Liver (tissue), 3 donors: ENCODE results near the gene UPK3A.

Experiments used
- FOXA2 ChIP-seq: IDR thresholded peaks from 2 replicates; pipeline ENCODE4 v1.6.1; 2016; ENCODE audit warnings: antibody characterized with exemption
- HNF4A ChIP-seq, 2 donors: conservative IDR thresholded peaks; 2 replicates each; pipeline ENCODE4 v1.6.1; 2016; ENCODE audit warnings: antibody characterized with exemption in 2 of 2, mild to moderate bottlenecking in 2 of 2
- HNF4G ChIP-seq: IDR thresholded peaks from 2 replicates; pipeline ENCODE4 v1.6.1; 2016; ENCODE audit warnings: antibody characterized with exemption
- JUND ChIP-seq, 2 donors: IDR thresholded peaks; 2 replicates each; pipeline ENCODE4 v1.6.1; 2016; ENCODE audit warnings: antibody characterized with exemption in 2 of 2
- NR2F2 ChIP-seq: IDR thresholded peaks from 2 replicates; pipeline ENCODE4 v1.6.1; 2016; ENCODE audit warnings: antibody characterized with exemption
- SP1 ChIP-seq: IDR thresholded peaks from 2 replicates; pipeline ENCODE4 v1.6.1; 2018; ENCODE audit warnings: antibody characterized with exemption, mild to moderate bottlenecking
- TF ChIP-seq, protein P1 (sequence below): IDR thresholded peaks from 2 replicates; pipeline ENCODE4 v1.6.1; 2016; ENCODE audit warnings: antibody characterized with exemption, mild to moderate bottlenecking
- TF ChIP-seq, protein P2 (sequence below): fragments of 150-350 bp; IDR thresholded peaks from 2 replicates; pipeline ENCODE4 v1.5.1; 2017; ENCODE audit warnings: improper control_type of control experiment, low read depth, low read length; ENCODE audit not compliant: missing input control
- TF ChIP-seq, protein P3 (sequence below): IDR thresholded peaks from 2 replicates; pipeline ENCODE4 v1.6.1; 2016; ENCODE audit warnings: antibody characterized with exemption
- TF ChIP-seq, protein P4 (sequence below): IDR thresholded peaks from 2 replicates; pipeline ENCODE4 v1.6.1; 2016; ENCODE audit warnings: antibody characterized with exemption
- donor health status: healthy.
- donor health status: healthy.

DNA sequence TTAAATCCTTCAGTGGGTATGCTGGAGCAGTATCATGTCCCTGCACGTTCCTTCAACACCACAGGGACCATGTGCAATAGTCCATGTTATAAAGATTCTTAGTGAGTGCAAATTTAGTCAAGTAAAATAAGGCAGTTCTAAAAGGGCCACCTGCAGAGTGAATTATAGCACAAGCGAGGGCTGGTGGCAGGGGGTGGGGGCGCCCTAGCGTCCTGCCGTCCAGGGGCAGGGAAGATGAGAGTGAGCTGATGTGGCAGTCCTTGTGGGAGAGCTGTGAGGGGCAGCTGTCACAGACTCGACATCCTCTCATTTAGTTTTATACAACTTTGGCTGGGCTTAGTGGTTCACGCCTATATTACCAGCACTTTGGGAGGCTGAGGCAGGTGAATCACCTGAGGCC lies 54.0 kb downstream of the UPK3A start:
- TF ChIP-seq, protein P1, sequence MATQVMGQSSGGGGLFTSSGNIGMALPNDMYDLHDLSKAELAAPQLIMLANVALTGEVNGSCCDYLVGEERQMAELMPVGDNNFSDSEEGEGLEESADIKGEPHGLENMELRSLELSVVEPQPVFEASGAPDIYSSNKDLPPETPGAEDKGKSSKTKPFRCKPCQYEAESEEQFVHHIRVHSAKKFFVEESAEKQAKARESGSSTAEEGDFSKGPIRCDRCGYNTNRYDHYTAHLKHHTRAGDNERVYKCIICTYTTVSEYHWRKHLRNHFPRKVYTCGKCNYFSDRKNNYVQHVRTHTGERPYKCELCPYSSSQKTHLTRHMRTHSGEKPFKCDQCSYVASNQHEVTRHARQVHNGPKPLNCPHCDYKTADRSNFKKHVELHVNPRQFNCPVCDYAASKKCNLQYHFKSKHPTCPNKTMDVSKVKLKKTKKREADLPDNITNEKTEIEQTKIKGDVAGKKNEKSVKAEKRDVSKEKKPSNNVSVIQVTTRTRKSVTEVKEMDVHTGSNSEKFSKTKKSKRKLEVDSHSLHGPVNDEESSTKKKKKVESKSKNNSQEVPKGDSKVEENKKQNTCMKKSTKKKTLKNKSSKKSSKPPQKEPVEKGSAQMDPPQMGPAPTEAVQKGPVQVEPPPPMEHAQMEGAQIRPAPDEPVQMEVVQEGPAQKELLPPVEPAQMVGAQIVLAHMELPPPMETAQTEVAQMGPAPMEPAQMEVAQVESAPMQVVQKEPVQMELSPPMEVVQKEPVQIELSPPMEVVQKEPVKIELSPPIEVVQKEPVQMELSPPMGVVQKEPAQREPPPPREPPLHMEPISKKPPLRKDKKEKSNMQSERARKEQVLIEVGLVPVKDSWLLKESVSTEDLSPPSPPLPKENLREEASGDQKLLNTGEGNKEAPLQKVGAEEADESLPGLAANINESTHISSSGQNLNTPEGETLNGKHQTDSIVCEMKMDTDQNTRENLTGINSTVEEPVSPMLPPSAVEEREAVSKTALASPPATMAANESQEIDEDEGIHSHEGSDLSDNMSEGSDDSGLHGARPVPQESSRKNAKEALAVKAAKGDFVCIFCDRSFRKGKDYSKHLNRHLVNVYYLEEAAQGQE = no peak
- TF ChIP-seq, protein P2, sequence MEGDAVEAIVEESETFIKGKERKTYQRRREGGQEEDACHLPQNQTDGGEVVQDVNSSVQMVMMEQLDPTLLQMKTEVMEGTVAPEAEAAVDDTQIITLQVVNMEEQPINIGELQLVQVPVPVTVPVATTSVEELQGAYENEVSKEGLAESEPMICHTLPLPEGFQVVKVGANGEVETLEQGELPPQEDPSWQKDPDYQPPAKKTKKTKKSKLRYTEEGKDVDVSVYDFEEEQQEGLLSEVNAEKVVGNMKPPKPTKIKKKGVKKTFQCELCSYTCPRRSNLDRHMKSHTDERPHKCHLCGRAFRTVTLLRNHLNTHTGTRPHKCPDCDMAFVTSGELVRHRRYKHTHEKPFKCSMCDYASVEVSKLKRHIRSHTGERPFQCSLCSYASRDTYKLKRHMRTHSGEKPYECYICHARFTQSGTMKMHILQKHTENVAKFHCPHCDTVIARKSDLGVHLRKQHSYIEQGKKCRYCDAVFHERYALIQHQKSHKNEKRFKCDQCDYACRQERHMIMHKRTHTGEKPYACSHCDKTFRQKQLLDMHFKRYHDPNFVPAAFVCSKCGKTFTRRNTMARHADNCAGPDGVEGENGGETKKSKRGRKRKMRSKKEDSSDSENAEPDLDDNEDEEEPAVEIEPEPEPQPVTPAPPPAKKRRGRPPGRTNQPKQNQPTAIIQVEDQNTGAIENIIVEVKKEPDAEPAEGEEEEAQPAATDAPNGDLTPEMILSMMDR = no peak
- TF ChIP-seq NR2F2 (no peak), SP1 (no peak), FOXA2 (no peak), HNF4A (conservative IDR thresholded peaks at IDR 0.05) (no peak), JUND (IDR thresholded peaks at IDR 0.05) (no peak), HNF4G (no peak)
- TF ChIP-seq, protein P3, sequence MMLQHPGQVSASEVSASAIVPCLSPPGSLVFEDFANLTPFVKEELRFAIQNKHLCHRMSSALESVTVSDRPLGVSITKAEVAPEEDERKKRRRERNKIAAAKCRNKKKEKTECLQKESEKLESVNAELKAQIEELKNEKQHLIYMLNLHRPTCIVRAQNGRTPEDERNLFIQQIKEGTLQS = no peak
- TF ChIP-seq, protein P4, sequence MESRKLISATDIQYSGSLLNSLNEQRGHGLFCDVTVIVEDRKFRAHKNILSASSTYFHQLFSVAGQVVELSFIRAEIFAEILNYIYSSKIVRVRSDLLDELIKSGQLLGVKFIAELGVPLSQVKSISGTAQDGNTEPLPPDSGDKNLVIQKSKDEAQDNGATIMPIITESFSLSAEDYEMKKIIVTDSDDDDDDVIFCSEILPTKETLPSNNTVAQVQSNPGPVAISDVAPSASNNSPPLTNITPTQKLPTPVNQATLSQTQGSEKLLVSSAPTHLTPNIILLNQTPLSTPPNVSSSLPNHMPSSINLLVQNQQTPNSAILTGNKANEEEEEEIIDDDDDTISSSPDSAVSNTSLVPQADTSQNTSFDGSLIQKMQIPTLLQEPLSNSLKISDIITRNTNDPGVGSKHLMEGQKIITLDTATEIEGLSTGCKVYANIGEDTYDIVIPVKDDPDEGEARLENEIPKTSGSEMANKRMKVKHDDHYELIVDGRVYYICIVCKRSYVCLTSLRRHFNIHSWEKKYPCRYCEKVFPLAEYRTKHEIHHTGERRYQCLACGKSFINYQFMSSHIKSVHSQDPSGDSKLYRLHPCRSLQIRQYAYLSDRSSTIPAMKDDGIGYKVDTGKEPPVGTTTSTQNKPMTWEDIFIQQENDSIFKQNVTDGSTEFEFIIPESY = no peak
